ENCODE results near the gene MYCN. TPM values are rescaled to one million over a fixed set of nuclear protein-coding genes. Genes with fewer than 3 reads are reported as not detected.

MYCN gene
- total and polyA plus RNA-seq, 2 of the 13 experiments (the other 11 are each of a cell fraction or from before 2014, with no cell fraction given) = not detected

DNA sequence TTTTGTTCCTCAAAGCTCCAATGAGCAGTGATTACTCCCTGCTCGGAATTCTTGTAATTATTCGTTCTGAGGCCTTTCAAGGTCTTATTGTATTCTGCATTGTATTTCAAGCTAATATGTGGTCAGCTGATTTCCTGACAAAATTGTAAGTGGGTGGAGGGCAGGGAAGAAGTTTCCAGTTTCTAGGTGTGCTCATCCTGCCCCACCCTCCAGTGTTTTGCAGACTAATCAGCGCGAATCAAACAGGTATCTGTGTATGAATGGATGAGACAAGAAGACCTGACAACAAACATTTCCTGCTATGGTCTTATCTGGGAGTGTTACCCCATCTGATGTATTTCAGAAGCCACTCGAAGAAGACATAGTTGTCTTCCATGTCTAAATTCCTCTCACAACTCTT is 35.3 kb downstream of the MYCN start (continued):
- TF ChIP-seq, protein P1, sequence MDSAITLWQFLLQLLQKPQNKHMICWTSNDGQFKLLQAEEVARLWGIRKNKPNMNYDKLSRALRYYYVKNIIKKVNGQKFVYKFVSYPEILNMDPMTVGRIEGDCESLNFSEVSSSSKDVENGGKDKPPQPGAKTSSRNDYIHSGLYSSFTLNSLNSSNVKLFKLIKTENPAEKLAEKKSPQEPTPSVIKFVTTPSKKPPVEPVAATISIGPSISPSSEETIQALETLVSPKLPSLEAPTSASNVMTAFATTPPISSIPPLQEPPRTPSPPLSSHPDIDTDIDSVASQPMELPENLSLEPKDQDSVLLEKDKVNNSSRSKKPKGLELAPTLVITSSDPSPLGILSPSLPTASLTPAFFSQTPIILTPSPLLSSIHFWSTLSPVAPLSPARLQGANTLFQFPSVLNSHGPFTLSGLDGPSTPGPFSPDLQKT (CRISPR knock-in tag; IDR thresholded peaks at IDR 0.05; ENCODE audit: borderline replicate concordance) = no peak
- no peak for TF ChIP-seq IRF2 (CRISPR knock-in tag; IDR thresholded peaks at IDR 0.05)
- TF ChIP-seq, protein P2, sequence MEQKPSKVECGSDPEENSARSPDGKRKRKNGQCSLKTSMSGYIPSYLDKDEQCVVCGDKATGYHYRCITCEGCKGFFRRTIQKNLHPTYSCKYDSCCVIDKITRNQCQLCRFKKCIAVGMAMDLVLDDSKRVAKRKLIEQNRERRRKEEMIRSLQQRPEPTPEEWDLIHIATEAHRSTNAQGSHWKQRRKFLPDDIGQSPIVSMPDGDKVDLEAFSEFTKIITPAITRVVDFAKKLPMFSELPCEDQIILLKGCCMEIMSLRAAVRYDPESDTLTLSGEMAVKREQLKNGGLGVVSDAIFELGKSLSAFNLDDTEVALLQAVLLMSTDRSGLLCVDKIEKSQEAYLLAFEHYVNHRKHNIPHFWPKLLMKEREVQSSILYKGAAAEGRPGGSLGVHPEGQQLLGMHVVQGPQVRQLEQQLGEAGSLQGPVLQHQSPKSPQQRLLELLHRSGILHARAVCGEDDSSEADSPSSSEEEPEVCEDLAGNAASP (CRISPR knock-in tag; IDR thresholded peaks at IDR 0.05; ENCODE audit: borderline replicate concordance) = no peak

DNA sequence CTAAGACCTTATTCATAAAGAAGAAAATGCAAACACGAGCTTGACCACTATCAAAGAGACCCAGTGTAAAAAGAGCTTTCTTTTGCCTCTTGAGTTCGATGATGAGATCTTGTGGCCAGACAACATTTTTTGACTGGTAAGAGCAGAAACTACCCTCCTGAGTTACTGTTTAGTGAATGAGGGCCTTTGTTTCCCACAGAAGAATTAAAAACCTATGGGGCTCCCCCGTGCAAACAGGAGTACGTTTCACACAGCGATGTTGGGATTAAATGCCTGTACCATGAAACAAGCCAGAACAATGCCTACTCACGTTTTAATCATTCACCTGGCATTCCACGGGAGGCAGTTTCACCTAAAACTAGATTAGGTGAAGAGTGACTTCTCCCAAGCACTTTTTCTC is 36.0 kb downstream of the MYCN start:
- Histone ChIP-seq H3K4me1 (ENCODE audit: insufficient read depth, low read length) (no peaks in the 10 kb centered on the region), H3K36me3 (replicated peaks in 1 of 2; ENCODE audit: control insufficient read depth in 1 of 2, insufficient read depth in 2 of 2, low read length in 2 of 2) (no peaks in the 10 kb centered on the region), H3K9ac (ENCODE audit: insufficient read depth, low read depth, low read length) (no peak overlapping the region), H3K4me3 (replicated peaks in 1 of 3; ENCODE audit: insufficient read depth in 1 of 3, low read depth in 2 of 3, low read length in 3 of 3) (no peak overlapping the region), H2AFZ (ENCODE audit: low read length) (no peak overlapping the region), H3K4me2 (ENCODE audit: low read depth, low read length) (no peak overlapping the region), H3K27ac (ENCODE audit: extremely low read length, insufficient read depth, low read length) (no peak overlapping the region), H4K20me1 (ENCODE audit: insufficient read depth, low read length) (no peaks in the 10 kb centered on the region), H3K9me3 (ENCODE audit: low read length) (no peaks in the 10 kb centered on the region), H3K27me3 (ENCODE audit: control insufficient read depth in 1 of 2, insufficient read depth in 2 of 2, low read length in 2 of 2) (no peaks in the 10 kb centered on the region), H3K79me2 (ENCODE audit: insufficient read depth, low read length) (no peaks in the 10 kb centered on the region)
- FAIRE-seq = no peak
- intact Hi-C loops (cut with micrococcal nuclease; ENCODE audit: unreplicated experiment) (no loop called here), in situ Hi-C loops (cut with HindIII; ENCODE audit: extremely low pct_ligation_motif_present, low pct_unique_long_range_greater_than_20kb) (no loop called here)
- no TSS peak for BruUV-seq (replicated peaks)
- no peak for ATAC-seq
- no peak for TF ChIP-seq ZNF501 (CRISPR knock-in tag; IDR thresholded peaks at IDR 0.05)
- no peak for TF ChIP-seq SRSF1 (optimal IDR thresholded peaks at IDR 0.05; ENCODE audit: low read depth, low read length)
- TF ChIP-seq, protein P3, sequence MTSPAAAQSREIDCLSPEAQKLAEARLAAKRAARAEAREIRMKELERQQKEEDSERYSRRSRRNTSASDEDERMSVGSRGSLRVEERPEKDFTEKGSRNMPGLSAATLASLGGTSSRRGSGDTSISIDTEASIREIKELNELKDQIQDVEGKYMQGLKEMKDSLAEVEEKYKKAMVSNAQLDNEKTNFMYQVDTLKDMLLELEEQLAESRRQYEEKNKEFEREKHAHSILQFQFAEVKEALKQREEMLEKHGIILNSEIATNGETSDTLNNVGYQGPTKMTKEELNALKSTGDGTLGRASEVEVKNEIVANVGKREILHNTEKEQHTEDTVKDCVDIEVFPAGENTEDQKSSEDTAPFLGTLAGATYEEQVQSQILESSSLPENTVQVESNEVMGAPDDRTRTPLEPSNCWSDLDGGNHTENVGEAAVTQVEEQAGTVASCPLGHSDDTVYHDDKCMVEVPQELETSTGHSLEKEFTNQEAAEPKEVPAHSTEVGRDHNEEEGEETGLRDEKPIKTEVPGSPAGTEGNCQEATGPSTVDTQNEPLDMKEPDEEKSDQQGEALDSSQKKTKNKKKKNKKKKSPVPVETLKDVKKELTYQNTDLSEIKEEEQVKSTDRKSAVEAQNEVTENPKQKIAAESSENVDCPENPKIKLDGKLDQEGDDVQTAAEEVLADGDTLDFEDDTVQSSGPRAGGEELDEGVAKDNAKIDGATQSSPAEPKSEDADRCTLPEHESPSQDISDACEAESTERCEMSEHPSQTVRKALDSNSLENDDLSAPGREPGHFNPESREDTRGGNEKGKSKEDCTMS (CRISPR knock-in tag; conservative IDR thresholded peaks at IDR 0.05) = no peak
- TF ChIP-seq, protein P4, sequence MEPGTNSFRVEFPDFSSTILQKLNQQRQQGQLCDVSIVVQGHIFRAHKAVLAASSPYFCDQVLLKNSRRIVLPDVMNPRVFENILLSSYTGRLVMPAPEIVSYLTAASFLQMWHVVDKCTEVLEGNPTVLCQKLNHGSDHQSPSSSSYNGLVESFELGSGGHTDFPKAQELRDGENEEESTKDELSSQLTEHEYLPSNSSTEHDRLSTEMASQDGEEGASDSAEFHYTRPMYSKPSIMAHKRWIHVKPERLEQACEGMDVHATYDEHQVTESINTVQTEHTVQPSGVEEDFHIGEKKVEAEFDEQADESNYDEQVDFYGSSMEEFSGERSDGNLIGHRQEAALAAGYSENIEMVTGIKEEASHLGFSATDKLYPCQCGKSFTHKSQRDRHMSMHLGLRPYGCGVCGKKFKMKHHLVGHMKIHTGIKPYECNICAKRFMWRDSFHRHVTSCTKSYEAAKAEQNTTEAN (CRISPR knock-in tag; conservative IDR thresholded peaks at IDR 0.05) = no peak
- no peak for TF ChIP-seq ISL2 (CRISPR knock-in tag; IDR thresholded peaks at IDR 0.05)
- TF ChIP-seq, protein P5, sequence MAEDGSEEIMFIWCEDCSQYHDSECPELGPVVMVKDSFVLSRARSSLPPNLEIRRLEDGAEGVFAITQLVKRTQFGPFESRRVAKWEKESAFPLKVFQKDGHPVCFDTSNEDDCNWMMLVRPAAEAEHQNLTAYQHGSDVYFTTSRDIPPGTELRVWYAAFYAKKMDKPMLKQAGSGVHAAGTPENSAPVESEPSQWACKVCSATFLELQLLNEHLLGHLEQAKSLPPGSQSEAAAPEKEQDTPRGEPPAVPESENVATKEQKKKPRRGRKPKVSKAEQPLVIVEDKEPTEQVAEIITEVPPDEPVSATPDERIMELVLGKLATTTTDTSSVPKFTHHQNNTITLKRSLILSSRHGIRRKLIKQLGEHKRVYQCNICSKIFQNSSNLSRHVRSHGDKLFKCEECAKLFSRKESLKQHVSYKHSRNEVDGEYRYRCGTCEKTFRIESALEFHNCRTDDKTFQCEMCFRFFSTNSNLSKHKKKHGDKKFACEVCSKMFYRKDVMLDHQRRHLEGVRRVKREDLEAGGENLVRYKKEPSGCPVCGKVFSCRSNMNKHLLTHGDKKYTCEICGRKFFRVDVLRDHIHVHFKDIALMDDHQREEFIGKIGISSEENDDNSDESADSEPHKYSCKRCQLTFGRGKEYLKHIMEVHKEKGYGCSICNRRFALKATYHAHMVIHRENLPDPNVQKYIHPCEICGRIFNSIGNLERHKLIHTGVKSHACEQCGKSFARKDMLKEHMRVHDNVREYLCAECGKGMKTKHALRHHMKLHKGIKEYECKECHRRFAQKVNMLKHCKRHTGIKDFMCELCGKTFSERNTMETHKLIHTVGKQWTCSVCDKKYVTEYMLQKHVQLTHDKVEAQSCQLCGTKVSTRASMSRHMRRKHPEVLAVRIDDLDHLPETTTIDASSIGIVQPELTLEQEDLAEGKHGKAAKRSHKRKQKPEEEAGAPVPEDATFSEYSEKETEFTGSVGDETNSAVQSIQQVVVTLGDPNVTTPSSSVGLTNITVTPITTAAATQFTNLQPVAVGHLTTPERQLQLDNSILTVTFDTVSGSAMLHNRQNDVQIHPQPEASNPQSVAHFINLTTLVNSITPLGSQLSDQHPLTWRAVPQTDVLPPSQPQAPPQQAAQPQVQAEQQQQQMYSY (CRISPR knock-in tag; IDR thresholded peaks at IDR 0.05) = no peak
- TF ChIP-seq NFYC (CRISPR knock-in tag; IDR thresholded peaks at IDR 0.05) = no peak
- no peak for TF ChIP-seq ZNF674 (CRISPR knock-in tag; IDR thresholded peaks at IDR 0.05; ENCODE audit: low read depth)
- no peak for TF ChIP-seq MYNN (CRISPR knock-in tag; IDR thresholded peaks at IDR 0.05; ENCODE audit: low read depth)
- DNase-seq (ENCODE audit: low spot score) = no peak
- ChIA-PET CTCF (ENCODE audit: low intra/inter-chr PET ratio, low total read pairs) (no interaction called here), POLR2A (no interaction called here)
- WGBS (ENCODE audit: low lambda C conversion rate) = 21% methylated on average over 7 of the region's 7 CpGs

Data from HepG2 (cell line).